Measurements from ENCODE around the gene SPHK2. TPM values are rescaled to one million over a fixed set of nuclear protein-coding genes. Genes with fewer than 3 reads are reported as not detected.

The SPHK2 gene
- total RNA-seq, 4 donors from 2014 or later, result 7.8 to 12.4 (median 9.2) TPM

DNA sequence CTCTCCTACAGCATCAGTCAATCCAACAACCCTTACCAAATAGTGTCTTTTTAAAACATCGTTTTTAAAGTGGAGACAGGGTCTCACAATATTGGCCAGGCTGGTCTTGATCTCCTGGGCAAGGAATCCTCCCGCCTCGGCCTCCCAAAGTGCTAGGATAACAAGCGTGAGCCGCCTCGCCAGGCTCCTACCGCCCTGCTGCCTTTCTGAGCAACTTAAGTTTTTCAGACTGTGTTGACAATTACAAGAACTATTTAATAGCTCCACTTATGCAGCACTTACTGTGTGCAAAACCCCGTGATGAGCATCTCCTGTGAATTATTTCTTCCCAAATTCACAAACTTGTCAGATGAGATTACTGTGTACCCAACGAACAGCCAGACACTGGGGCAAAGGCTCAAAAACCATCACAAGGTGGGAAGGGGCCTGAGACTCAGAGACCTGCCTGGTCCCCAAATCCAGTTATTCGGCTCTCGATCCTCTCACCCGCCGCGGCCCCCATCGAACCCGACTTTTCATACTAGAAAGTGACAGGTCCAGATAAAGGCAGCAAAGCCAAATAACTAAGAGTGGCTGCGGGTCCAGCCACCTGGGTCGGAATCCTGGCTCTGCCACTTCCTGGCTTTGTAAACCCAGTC, 909 bp upstream of the SPHK2 start:
- DNase-seq (peak in 1 of 2 donors; percentile 36), ATAC-seq (no peak)
- in situ Hi-C loops (cut with MboI; ENCODE audit: low sequenced_read_pairs in 4 of 4), result no loop called here
- peak overlapping the region; percentile 66 to 96 (median 79) for H3K4me3 ChIP-seq
- H3K36me3 ChIP-seq, result peaks cover 3 to 29% of the 10 kb centered on the region in 2 donors
- H3K4me1 ChIP-seq, result peaks cover 32 to 51% of the 10 kb centered on the region in 2 donors
- no peaks in the 10 kb centered on the region for H3K9me3 ChIP-seq
- intact Hi-C loops (cut with DNase I; ENCODE audit: low total_unique reads), result loop anchor here (2.0 kb wide), 2 partner anchors 16 to 50 kb away; no protein-coding TSS in a partner anchor
- H3K27ac ChIP-seq, result peak overlapping the region; percentile 92 to 99 (median 96)
- TF ChIP-seq, protein P1, sequence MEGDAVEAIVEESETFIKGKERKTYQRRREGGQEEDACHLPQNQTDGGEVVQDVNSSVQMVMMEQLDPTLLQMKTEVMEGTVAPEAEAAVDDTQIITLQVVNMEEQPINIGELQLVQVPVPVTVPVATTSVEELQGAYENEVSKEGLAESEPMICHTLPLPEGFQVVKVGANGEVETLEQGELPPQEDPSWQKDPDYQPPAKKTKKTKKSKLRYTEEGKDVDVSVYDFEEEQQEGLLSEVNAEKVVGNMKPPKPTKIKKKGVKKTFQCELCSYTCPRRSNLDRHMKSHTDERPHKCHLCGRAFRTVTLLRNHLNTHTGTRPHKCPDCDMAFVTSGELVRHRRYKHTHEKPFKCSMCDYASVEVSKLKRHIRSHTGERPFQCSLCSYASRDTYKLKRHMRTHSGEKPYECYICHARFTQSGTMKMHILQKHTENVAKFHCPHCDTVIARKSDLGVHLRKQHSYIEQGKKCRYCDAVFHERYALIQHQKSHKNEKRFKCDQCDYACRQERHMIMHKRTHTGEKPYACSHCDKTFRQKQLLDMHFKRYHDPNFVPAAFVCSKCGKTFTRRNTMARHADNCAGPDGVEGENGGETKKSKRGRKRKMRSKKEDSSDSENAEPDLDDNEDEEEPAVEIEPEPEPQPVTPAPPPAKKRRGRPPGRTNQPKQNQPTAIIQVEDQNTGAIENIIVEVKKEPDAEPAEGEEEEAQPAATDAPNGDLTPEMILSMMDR (IDR thresholded peaks at IDR 0.05 in 4 of 5, conservative IDR thresholded peaks at IDR 0.05 in 1 of 5), result no peak
- no peak for TF ChIP-seq POLR2A (IDR thresholded peaks at IDR 0.05)
- H3K27me3 ChIP-seq, result no peaks in the 10 kb centered on the region

GRCh38 chr19:48619692-48620585, 633 bp downstream of the SPHK2 start:
- intact Hi-C loops (cut with DNase I; ENCODE audit: low total_unique reads), result loop anchor here (2.0 kb wide), 2 partner anchors 15 to 51 kb away; no protein-coding TSS in a partner anchor
- no peak for DNase-seq

GRCh38 chr19:48623556-48624066, 4.3 kb downstream of the SPHK2 start:
- intact Hi-C loops (cut with DNase I; ENCODE audit: low total_unique reads) (no loop called here), in situ Hi-C loops (cut with MboI; ENCODE audit: low sequenced_read_pairs in 4 of 4) (no loop called here)
- Histone ChIP-seq H3K4me3 (peak overlapping the region; percentile 3 to 75 (median 56)), H3K27me3 (no peaks in the 10 kb centered on the region), H3K27ac (peak overlapping the region; percentile 90 to 99 (median 94)), H3K36me3 (peaks cover 0 to 4% of the 10 kb centered on the region in 2 donors), H3K9me3 (no peaks in the 10 kb centered on the region), H3K4me1 (peaks cover 24 to 28% of the 10 kb centered on the region in 2 donors)
- no peak for TF ChIP-seq POLR2A (IDR thresholded peaks at IDR 0.05)
- TF ChIP-seq, protein P1 (IDR thresholded peaks at IDR 0.05 in 4 of 5, conservative IDR thresholded peaks at IDR 0.05 in 1 of 5), result no peak
- DNase-seq (no peak), ATAC-seq (no peak)

More at GRCh38 chr19:48619692-48620585, 633 bp downstream of the SPHK2 start:
- ATAC-seq, result no peak
- H3K4me3 ChIP-seq, result peak overlapping the region; percentile 66 to 96 (median 79)
- H3K4me1 ChIP-seq, result peaks cover 36 to 47% of the 10 kb centered on the region in 2 donors
- H3K36me3 ChIP-seq, result peaks cover 3 to 28% of the 10 kb centered on the region in 2 donors
- H3K27me3 ChIP-seq, result no peaks in the 10 kb centered on the region
- in situ Hi-C loops (cut with MboI; ENCODE audit: low sequenced_read_pairs in 4 of 4), result no loop called here
- no peaks in the 10 kb centered on the region for H3K9me3 ChIP-seq
- H3K27ac ChIP-seq, result peak overlapping the region; percentile 92 to 99 (median 96)
- no peak for TF ChIP-seq POLR2A (IDR thresholded peaks at IDR 0.05)
- TF ChIP-seq, protein P1 (IDR thresholded peaks at IDR 0.05 in 4 of 5, conservative IDR thresholded peaks at IDR 0.05 in 1 of 5), result peak in 1 of 5 experiments; percentile 11

DNA sequence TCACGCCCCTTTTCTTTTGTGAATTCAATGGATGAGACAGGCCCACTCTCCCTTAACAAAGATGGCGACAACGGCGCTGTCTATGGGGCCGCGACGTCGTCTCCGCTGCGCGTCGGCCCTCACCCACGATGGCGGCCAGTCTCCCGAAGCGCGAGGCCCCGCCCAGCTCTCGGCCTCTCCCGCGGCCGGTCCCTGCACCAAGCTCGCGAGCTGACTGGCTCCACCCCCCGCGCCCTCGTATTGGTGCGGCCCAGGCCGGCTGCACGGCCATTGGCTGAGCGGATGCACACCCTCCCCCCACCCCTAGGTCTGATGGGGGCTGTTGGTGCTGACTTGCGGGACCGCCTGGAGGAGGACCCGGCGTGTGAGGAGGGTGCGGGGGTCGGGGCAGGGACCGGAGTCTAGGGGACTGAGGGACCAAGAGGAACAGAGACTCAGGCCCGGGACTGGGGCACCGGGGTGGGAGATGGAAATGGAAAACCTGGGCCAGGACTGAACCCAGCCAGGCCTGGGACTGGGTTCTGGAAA, 4.8 kb downstream of the SPHK2 start:
- peak; percentile 68 to 72 for ATAC-seq
- in situ Hi-C loops (cut with MboI; ENCODE audit: low sequenced_read_pairs in 4 of 4), result no loop called here
- Histone ChIP-seq H3K9me3 (no peaks in the 10 kb centered on the region), H3K27ac (peak overlapping the region; percentile 90 to 99 (median 94)), H3K4me1 (peaks cover 24 to 28% of the 10 kb centered on the region in 2 donors), H3K36me3 (peaks cover 0 to 4% of the 10 kb centered on the region in 2 donors), H3K27me3 (no peaks in the 10 kb centered on the region), H3K4me3 (peak overlapping the region; percentile 55 to 75 (median 72))
- peak; percentile 97 to 98 for DNase-seq
- intact Hi-C loops (cut with DNase I; ENCODE audit: low total_unique reads), result no loop called here
- TF ChIP-seq, protein P1 (IDR thresholded peaks at IDR 0.05 in 4 of 5, conservative IDR thresholded peaks at IDR 0.05 in 1 of 5), result peak in 2 of 5 experiments; percentile 7 to 15
- peak in 1 of 2 donors; percentile 74 for TF ChIP-seq POLR2A (IDR thresholded peaks at IDR 0.05)
